A549 (cell line): Measurements from ENCODE around the gene GPR32. TPM values are rescaled to one million over a fixed set of nuclear protein-coding genes. Genes with fewer than 3 reads are reported as not detected.

Source experiments
- ATAC-seq, 2 experiments: fragments of 200-7000 bp in 1 of 2; fragments of >200 bp in 1 of 2; cut with Nextera tagmentation in 1 of 2; cut with Tn5 transposase in 1 of 2; 3 replicates each; pipeline versions ENCODE4 v1.8.0 to v1.9.1; 2018 to 2020; ENCODE audit warnings: mild to moderate bottlenecking in 1 of 2, moderate library complexity in 1 of 2
- CTCF ChIA-PET: fragments of 300-600 bp; sonication (Branson Sonifier 250); formaldehyde crosslinking; extraction: SDS; loops from one replicate; lab custom pipeline; 2021; ENCODE audit warnings: antibody characterized with exemption, inconsistent platforms; lab: Yijun Ruan, JAX
- POLR2A ChIA-PET: fragments of 350-600 bp; formaldehyde crosslinking; extraction: SDS; loops from one replicate; lab custom pipeline; 2021; ENCODE audit warnings: antibody characterized with exemption, inconsistent platforms; lab: Yijun Ruan, JAX
- DNase-seq, 2 experiments: peaks; one replicate each; pipeline versions ENCODE4 v3.0.0 to v3.0.0-alpha.2; 2011 to 2016; ENCODE audit warnings: low read depth in 1 of 2, low spot score in 1 of 2
- FAIRE-seq: peaks from 2 replicates; lab custom pipeline; 2011; peaks lifted over from hg19 to GRCh38; lab: Jason Lieb, UNC
- H3K27ac ChIP-seq, 2 experiments: fragments of >200 bp; sonication (Bioruptor Twin); formaldehyde crosslinking; 3 replicates each; pipeline ENCODE4 v1.5.1; 2016 to 2017
- H3K4me1 ChIP-seq: fragments of >200 bp; sonication (Bioruptor Twin); formaldehyde crosslinking; 3 replicates; pipeline ENCODE4 v1.6.1; 2016
- H3K4me2 ChIP-seq: fragments of >200 bp; sonication (Bioruptor Twin); formaldehyde crosslinking; 3 replicates; pipeline ENCODE4 v1.6.1; 2016
- H3K4me3 ChIP-seq: fragments of >200 bp; sonication (Bioruptor Twin); formaldehyde crosslinking; 3 replicates; pipeline ENCODE4 v1.5.1; 2016
- H3K9me3 ChIP-seq: fragments of >200 bp; sonication (Bioruptor Twin); formaldehyde crosslinking; 3 replicates; pipeline ENCODE4 v1.6.1; 2016
- ATOH8 ChIP-seq: fragments of 250-450 bp; sonication (Bioruptor Pico); IDR thresholded peaks from 2 replicates; pipeline ENCODE4 v1.5.0; 2020; ENCODE audit warnings: low read depth, mild to moderate bottlenecking, moderate library complexity
- BCL3 ChIP-seq: fragments of >200 bp; sonication (Bioruptor Twin); formaldehyde crosslinking; IDR thresholded peaks from 3 replicates; pipeline ENCODE4 v1.6.1; 2016
- BHLHE40 ChIP-seq: IDR thresholded peaks from 2 replicates; pipeline ENCODE4 v1.6.1; 2012; ENCODE audit warnings: low read depth, low read length, inconsistent platforms
- CHD4 ChIP-seq: fragments of 200-600 bp; sonication (generic); IDR thresholded peaks from 2 replicates; pipeline ENCODE4 v1.6.1; 2016; ENCODE audit warnings: antibody characterized with exemption, mild to moderate bottlenecking, borderline replicate concordance
- FOSL2 ChIP-seq, 2 experiments: fragments of 450-650 bp in 1 of 2; fragments of >200 bp in 1 of 2; sonication (Bioruptor Twin) in 1 of 2; formaldehyde crosslinking; IDR thresholded peaks; 2 replicates each; pipeline versions ENCODE4 v1.5.0 to v1.6.1; 2016 to 2020; ENCODE audit warnings: mild to moderate bottlenecking in 1 of 2, moderate library complexity in 1 of 2
- FOXS1 ChIP-seq: fragments of 250-450 bp; sonication (Bioruptor Pico); IDR thresholded peaks from 2 replicates; pipeline ENCODE4 v1.5.0; 2020; ENCODE audit warnings: mild to moderate bottlenecking, moderate library complexity
- GATA3 ChIP-seq: IDR thresholded peaks from 2 replicates; pipeline ENCODE4 v1.6.1; 2012; ENCODE audit warnings: borderline replicate concordance
- HDAC2 ChIP-seq: fragments of 200-600 bp; sonication (generic); IDR thresholded peaks from 2 replicates; pipeline ENCODE4 v1.6.1; 2016
- HES2 ChIP-seq: fragments of >200 bp; sonication (Bioruptor Twin); formaldehyde crosslinking; IDR thresholded peaks from 2 replicates; pipeline ENCODE4 v1.6.1; 2016
- HOXA7 ChIP-seq: fragments of 250-450 bp; sonication (Bioruptor Pico); IDR thresholded peaks from 2 replicates; pipeline ENCODE4 v1.5.0; 2020; ENCODE audit warnings: mild to moderate bottlenecking, moderate library complexity
- HOXB13 ChIP-seq: fragments of 250-450 bp; sonication (Bioruptor Pico); IDR thresholded peaks from 2 replicates; pipeline ENCODE4 v1.5.0; 2020; ENCODE audit warnings: low read depth, mild to moderate bottlenecking, moderate library complexity
- HOXB5 ChIP-seq: fragments of 250-450 bp; sonication (Bioruptor Pico); IDR thresholded peaks from 2 replicates; pipeline ENCODE4 v1.5.0; 2020; ENCODE audit warnings: mild to moderate bottlenecking, moderate library complexity
- JUN ChIP-seq, 2 experiments: fragments of >200 bp; sonication (Bioruptor Twin); formaldehyde crosslinking; IDR thresholded peaks; 2 replicates in 1 of 2; 3 replicates in 1 of 2; pipeline ENCODE4 v1.6.1; 2016 to 2017
- NFE2L2 ChIP-seq: fragments of 150-350 bp; conservative IDR thresholded peaks from 2 replicates; pipeline ENCODE4 v1.6.1; 2014; ENCODE audit warnings: low read length
- NPAS2 ChIP-seq: fragments of 250-450 bp; sonication (Bioruptor Pico); IDR thresholded peaks from 2 replicates; pipeline ENCODE4 v1.8.0; 2022; ENCODE audit warnings: mild to moderate bottlenecking, moderate library complexity, borderline replicate concordance
- PBX3 ChIP-seq: IDR thresholded peaks from 2 replicates; pipeline ENCODE4 v1.6.1; 2012
- PHF8 ChIP-seq: fragments of 200-600 bp; sonication (generic); IDR thresholded peaks from 2 replicates; pipeline ENCODE4 v1.6.1; 2016; ENCODE audit warnings: low read depth, mild to moderate bottlenecking, antibody characterized with exemption, moderate library complexity, borderline replicate concordance
- POLR2A ChIP-seq: IDR thresholded peaks from 2 replicates; pipeline ENCODE4 v1.6.1; 2012; ENCODE audit warnings: mild to moderate bottlenecking, low read length
- POLR2AphosphoS2 ChIP-seq: conservative IDR thresholded peaks from 2 replicates; pipeline ENCODE4 v1.6.1; 2012; ENCODE audit warnings: low read length, improper control_type of control experiment, inconsistent platforms
- RAD21 ChIP-seq, 2 experiments: fragments of >200 bp in 1 of 2; sonication (Bioruptor Twin) in 1 of 2; formaldehyde crosslinking in 1 of 2; IDR thresholded peaks in 1 of 2; conservative IDR thresholded peaks in 1 of 2; 2 replicates in 1 of 2; 3 replicates in 1 of 2; pipeline ENCODE4 v1.6.1; 2012 to 2018; ENCODE audit warnings: inconsistent platforms in 1 of 2
- RNF2 ChIP-seq: fragments of 200-600 bp; sonication (generic); IDR thresholded peaks from 2 replicates; pipeline ENCODE4 v1.6.1; 2016; ENCODE audit warnings: low read depth, mild to moderate bottlenecking, antibody characterized with exemption, moderate library complexity, borderline replicate concordance
- SMC3 ChIP-seq: fragments of >200 bp; sonication (Bioruptor Twin); formaldehyde crosslinking; IDR thresholded peaks from 3 replicates; pipeline ENCODE4 v1.6.1; 2018; ENCODE audit warnings: inconsistent platforms
- TFCP2L1 ChIP-seq: fragments of 250-450 bp; sonication (Bioruptor Pico); IDR thresholded peaks from 2 replicates; pipeline ENCODE4 v1.5.0; 2021; ENCODE audit warnings: mild to moderate bottlenecking
- ZFP36 ChIP-seq: fragments of 450-650 bp; IDR thresholded peaks from 2 replicates; pipeline ENCODE4 v1.6.1; 2014; ENCODE audit warnings: borderline replicate concordance; ENCODE audit not compliant: partially characterized antibody
- WGBS: methylation state at CpG from one replicate; pipeline ENCODE4 v1.1.6; 2017; ENCODE audit errors: missing lambda C conversion rate; 5-methylcytosine and 5-hydroxymethylcytosine counted together
- polyA plus RNA-seq, 4 experiments: library from polyadenylated mRNA; depleted of rRNA in 3 of 4; stranded (reverse); fragments of >200 nt; fragmentation: RNase III in 1 of 4; extraction: RNeasy Plus Mini Kit Qiagen cat#74134 plus additional on column Dnase treatment in 1 of 4; gene quantifications; 2 replicates in 3 of 4; 3 replicates in 1 of 4; pipeline ENCODE4 v1.2.3, GENCODE V29; 2011 to 2017
- TF ChIP-seq, protein P1 (sequence below): IDR thresholded peaks from 2 replicates; pipeline ENCODE4 v1.6.1; 2012; ENCODE audit warnings: low read depth, borderline replicate concordance
- TF ChIP-seq, protein P2 (sequence below): fragments of 250-450 bp; sonication (Bioruptor Pico); IDR thresholded peaks from 2 replicates; pipeline ENCODE4 v1.5.0; 2021; ENCODE audit warnings: mild to moderate bottlenecking, moderate library complexity, borderline replicate concordance
- TF ChIP-seq, protein P3 (sequence below): IDR thresholded peaks from 2 replicates; pipeline ENCODE4 v1.6.1; 2012
- TF ChIP-seq, protein P4 (sequence below): fragments of 450-650 bp; IDR thresholded peaks from 2 replicates; pipeline ENCODE4 v1.6.1; 2014; ENCODE audit warnings: antibody characterized with exemption

Gene GPR32
- polyA plus RNA-seq, 2 of the 4 experiments (the other 2 are of a cell fraction), result not detected

DNA sequence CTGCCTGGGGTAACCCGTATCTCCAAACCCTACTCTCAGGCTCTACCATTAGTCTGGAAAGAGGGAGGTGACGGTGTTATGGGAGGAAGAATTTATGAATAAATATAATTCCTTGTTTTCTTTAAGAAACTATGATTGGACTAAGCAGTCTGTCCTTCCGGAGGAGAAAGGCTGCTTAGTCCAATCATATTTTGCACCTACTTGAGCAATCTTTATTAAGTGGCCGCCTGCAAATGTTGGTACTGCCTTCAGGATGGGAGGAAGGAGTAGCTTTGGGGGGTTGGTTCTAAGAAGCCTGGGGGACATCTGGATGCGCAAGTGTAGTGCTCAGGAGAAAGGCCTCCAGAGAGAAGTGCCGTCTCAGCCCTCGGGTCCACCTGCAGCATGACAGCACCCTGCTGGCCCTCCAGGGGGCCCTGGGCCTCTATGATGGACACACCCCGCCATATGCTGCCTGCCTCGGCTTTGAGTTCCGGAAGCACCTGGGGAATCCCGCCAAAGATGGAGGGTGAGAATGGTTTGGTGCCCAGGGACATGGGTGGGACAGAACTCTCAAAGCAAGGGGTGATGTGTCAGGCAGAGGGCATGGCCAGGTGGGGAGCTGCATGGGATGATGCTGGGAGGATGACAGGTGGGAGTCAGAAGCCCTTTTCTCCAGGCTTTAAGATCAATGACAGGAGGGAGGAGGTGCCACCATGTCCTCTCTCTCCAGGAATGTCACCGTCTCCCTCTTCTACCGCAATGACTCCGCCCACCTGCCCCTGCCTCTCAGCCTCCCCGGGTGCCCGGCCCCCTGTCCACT is 24.0 kb downstream of the GPR32 start (continued):
- 0 out of 3 replicates have a peak, but pooled peaks have one; percentile 13 for TF ChIP-seq BCL3
- no peak; the same call in none of the 2 replicates for TF ChIP-seq PBX3
- TF ChIP-seq HOXB5 (CRISPR knock-in tag), result 0 out of 2 replicates have a peak, but pooled peaks have one; percentile 22
- TF ChIP-seq TFCP2L1 (CRISPR knock-in tag), result peak; percentile 46; the same call in 1 of the 2 replicates
- TF ChIP-seq FOSL2 (IDR thresholded peaks at IDR 0.05), result no peak
- 0 out of 2 replicates have a peak, but pooled peaks have one; percentile 19 for TF ChIP-seq FOSL2 (CRISPR knock-in tag; IDR thresholded peaks at IDR 0.05)
- no peak for TF ChIP-seq SMC3
- no peak for TF ChIP-seq CHD4
- TF ChIP-seq RAD21 (conservative IDR thresholded peaks at IDR 0.05 in 1 of 2, IDR thresholded peaks at IDR 0.05 in 1 of 2), result no peak

- Histone ChIP-seq H3K4me2 (0 out of 3 replicates have a peak overlapping the region, but pooled peaks have one; percentile 0), H3K27ac (no peak overlapping the region), H3K4me1 (peaks cover 9% of the 10 kb centered on the region; the same call in 2 of the 3 replicates), H3K9me3 (no peaks in the 10 kb centered on the region), H3K4me3 (no peak overlapping the region)
- CTCF ChIA-PET, result interaction anchor here (0.7 to 11.9 kb wide), 6 partner anchors 10 to 257 kb away, joined by 3 to 121 read pairs (median 3); no protein-coding TSS in a partner anchor
- POLR2A ChIA-PET, result interaction anchor here (0.6 to 3.1 kb wide), 4 partner anchors 9 to 127 kb away, joined by 3 to 26 read pairs (median 6); no protein-coding TSS in a partner anchor
- peak; percentile 13 for FAIRE-seq
- peak; percentile 31 to 62 for ATAC-seq
- DNase-seq, result peak in 1 of 2 experiments; percentile 67
- WGBS, result 59% methylated on average over 14 of the region's 18 CpGs
- TF ChIP-seq FOXS1 (CRISPR knock-in tag) (no peak; the same call in 1 of the 2 replicates), NFE2L2 (no peak), HDAC2 (no peak), BHLHE40 (no peak), CHD4 (no peak), HOXB13 (CRISPR knock-in tag) (no peak), ATOH8 (CRISPR knock-in tag) (0 out of 2 replicates have a peak, but pooled peaks have one; percentile 5), JUN (IDR thresholded peaks at IDR 0.05) (peak; percentile 56 to 91), POLR2AphosphoS2 (peak; percentile 75), POLR2A (peak; percentile 33; the same call in 1 of the 2 replicates), HES2 (no peak), GATA3 (peak; percentile 37), RNF2 (no peak), HOXB5 (CRISPR knock-in tag) (no peak), HOXA7 (no peak; the same call in 1 of the 2 replicates), ZFP36 (no peak), PHF8 (no peak), NPAS2 (CRISPR knock-in tag) (no peak)
- TF ChIP-seq, protein P1, sequence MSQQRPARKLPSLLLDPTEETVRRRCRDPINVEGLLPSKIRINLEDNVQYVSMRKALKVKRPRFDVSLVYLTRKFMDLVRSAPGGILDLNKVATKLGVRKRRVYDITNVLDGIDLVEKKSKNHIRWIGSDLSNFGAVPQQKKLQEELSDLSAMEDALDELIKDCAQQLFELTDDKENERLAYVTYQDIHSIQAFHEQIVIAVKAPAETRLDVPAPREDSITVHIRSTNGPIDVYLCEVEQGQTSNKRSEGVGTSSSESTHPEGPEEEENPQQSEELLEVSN, result no peak
- TF ChIP-seq, protein P2, sequence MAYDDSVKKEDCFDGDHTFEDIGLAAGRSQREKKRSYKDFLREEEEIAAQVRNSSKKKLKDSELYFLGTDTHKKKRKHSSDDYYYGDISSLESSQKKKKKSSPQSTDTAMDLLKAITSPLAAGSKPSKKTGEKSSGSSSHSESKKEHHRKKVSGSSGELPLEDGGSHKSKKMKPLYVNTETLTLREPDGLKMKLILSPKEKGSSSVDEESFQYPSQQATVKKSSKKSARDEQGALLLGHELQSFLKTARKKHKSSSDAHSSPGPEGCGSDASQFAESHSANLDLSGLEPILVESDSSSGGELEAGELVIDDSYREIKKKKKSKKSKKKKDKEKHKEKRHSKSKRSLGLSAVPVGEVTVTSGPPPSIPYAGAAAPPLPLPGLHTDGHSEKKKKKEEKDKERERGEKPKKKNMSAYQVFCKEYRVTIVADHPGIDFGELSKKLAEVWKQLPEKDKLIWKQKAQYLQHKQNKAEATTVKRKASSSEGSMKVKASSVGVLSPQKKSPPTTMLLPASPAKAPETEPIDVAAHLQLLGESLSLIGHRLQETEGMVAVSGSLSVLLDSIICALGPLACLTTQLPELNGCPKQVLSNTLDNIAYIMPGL (CRISPR knock-in tag), result peak; percentile 66; the same call in 1 of the 2 replicates
- TF ChIP-seq, protein P3, sequence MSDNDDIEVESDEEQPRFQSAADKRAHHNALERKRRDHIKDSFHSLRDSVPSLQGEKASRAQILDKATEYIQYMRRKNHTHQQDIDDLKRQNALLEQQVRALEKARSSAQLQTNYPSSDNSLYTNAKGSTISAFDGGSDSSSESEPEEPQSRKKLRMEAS, result peak; percentile 45
- TF ChIP-seq, protein P4, sequence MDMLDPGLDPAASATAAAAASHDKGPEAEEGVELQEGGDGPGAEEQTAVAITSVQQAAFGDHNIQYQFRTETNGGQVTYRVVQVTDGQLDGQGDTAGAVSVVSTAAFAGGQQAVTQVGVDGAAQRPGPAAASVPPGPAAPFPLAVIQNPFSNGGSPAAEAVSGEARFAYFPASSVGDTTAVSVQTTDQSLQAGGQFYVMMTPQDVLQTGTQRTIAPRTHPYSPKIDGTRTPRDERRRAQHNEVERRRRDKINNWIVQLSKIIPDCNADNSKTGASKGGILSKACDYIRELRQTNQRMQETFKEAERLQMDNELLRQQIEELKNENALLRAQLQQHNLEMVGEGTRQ, result no peak
Measured at GRCh38 chr19:50794876-50795663, 24.8 kb downstream of the GPR32 start.
